ENCODE results near the gene ZNF607. TPM values are rescaled to one million over a fixed set of nuclear protein-coding genes. Genes with fewer than 3 reads are reported as not detected.

The ZNF607 gene
- total RNA-seq, 1 donor from 2014 or later: 2.9 TPM

- no peak for DNase-seq (ENCODE audit: low read depth, low spot score)
Observed at GRCh38 chr19:37654118-37654517, 65.4 kb downstream of the ZNF607 start.

Other genes starting within 250 kb of the ZNF607 start
- 0.13 and 2.0 TPM in 2 replicates for gene ZNF793, start 212.8 kb downstream of the ZNF607 start, total RNA-seq
- 1.6 and 2.9 TPM in 2 replicates for gene ZNF571, start 125.0 kb downstream of the ZNF607 start, total RNA-seq
- 0.13 and 0.42 TPM in 2 replicates for gene ZNF540, start 124.9 kb downstream of the ZNF607 start, total RNA-seq
- 11.7 and 15.5 TPM in 2 replicates for gene ZFP30, start 64.3 kb downstream of the ZNF607 start, total RNA-seq
- gene ZNF573, start 59.8 kb upstream of the ZNF607 start, total RNA-seq: 3.8 and 4.5 TPM in 2 replicates
- not detected in 2 replicates for gene WDR87, start 186.8 kb upstream of the ZNF607 start, total RNA-seq
- gene SIPA1L3, start 187.4 kb upstream of the ZNF607 start, total RNA-seq: 9.7 and 15.3 TPM in 2 replicates

All from pulmonary artery endothelial cell (primary cell).